NCI-H2227 treated with DMSO at 0.1 percent for 48 hours (cell line): ENCODE data around the gene ZBP1.

Experiments
- DNase-seq: peaks from one replicate; lab custom pipeline; 2025; lab: John Stamatoyannopoulos, UW

The ZBP1 gene

GRCh38 chr20:57558614-57559288 lies 61.5 kb downstream of the ZBP1 start:
- no peak for DNase-seq

- DNase-seq: no peak
Measured at GRCh38 chr20:57557926-57558613, 62.2 kb downstream of the ZBP1 start.

GRCh38 chr20:57556980-57557274 lies 63.3 kb downstream of the ZBP1 start:
- DNase-seq: no peak

- no peak for DNase-seq
Measured at GRCh38 chr20:57555457-57556184, 64.6 kb downstream of the ZBP1 start.
